ENCODE results near the gene HTR2A.
A peak's percentile ranks its signal among the peaks of the same experiment; 100 is the strongest.
"Not testable (repeated sequence)": the region's sequence is repeated elsewhere in the genome, so short reads cannot be mapped to it uniquely, and the experiment has no call there.

The HTR2A gene

GRCh38 chr13:46804921-46805320 is 91.9 kb downstream of the HTR2A start:
- DNase-seq (ENCODE audit: low spot score): not testable (repeated sequence)

- DNase-seq (ENCODE audit: low spot score): no peak
Measured at GRCh38 chr13:46804391-46804815, 92.5 kb downstream of the HTR2A start.

GRCh38 chr13:46803586-46803985 is 93.3 kb downstream of the HTR2A start:
- DNase-seq (ENCODE audit: low spot score): no peak

- DNase-seq (ENCODE audit: low spot score): no peak
Measured at GRCh38 chr13:46801858-46802257, 95.0 kb downstream of the HTR2A start.

- no peak for DNase-seq (ENCODE audit: low spot score)
Measured at GRCh38 chr13:46799139-46799538, 97.7 kb downstream of the HTR2A start.

GRCh38 chr13:46797501-46798237 is 99.2 kb downstream of the HTR2A start:
- no peak for DNase-seq (ENCODE audit: low spot score)

- peak; percentile 86 for DNase-seq (ENCODE audit: low spot score)
Measured at GRCh38 chr13:46796515-46797474, 100.1 kb downstream of the HTR2A start, which contains the start of gene ESD. ESD (minus strand) TSS chr13:46797161; CDS start chr13:46791413, 5,748 bp downstream.

- DNase-seq (ENCODE audit: low spot score): no peak
Measured at GRCh38 chr13:46796129-46796514, 100.7 kb downstream of the HTR2A start.

GRCh38 chr13:46795321-46795720 is 101.5 kb downstream of the HTR2A start:
- DNase-seq (ENCODE audit: low spot score): no peak

- no peak for DNase-seq (ENCODE audit: low spot score)
Measured at GRCh38 chr13:46783504-46783903, 113.3 kb downstream of the HTR2A start.

- DNase-seq (ENCODE audit: low spot score): no peak
Measured at GRCh38 chr13:46782691-46783090, 114.2 kb downstream of the HTR2A start.

- no peak for DNase-seq (ENCODE audit: low spot score)
Measured at GRCh38 chr13:46782066-46782465, 114.8 kb downstream of the HTR2A start.
